Left ventricle myocardium inferior (tissue), 1 donor: ENCODE results near the gene DDN. TPM values are rescaled to one million over a fixed set of nuclear protein-coding genes. Genes with fewer than 3 reads are reported as not detected.

Experiments used
- DNase-seq: peaks from one replicate; pipeline ENCODE4 v3.0.0-alpha.2; 2020
- H3K27ac ChIP-seq: fragments of 200-600 bp; replicated peaks from 2 replicates; pipeline ENCODE4 v1.8.0; 2021
- H3K27me3 ChIP-seq: fragments of 200-600 bp; 2 replicates; pipeline ENCODE4 v1.8.0; 2021; ENCODE audit warnings: low read depth
- H3K36me3 ChIP-seq: fragments of 200-600 bp; 2 replicates; pipeline ENCODE4 v1.8.0; 2021
- H3K4me1 ChIP-seq: fragments of 200-600 bp; 2 replicates; pipeline ENCODE4 v1.8.0; 2021
- H3K4me3 ChIP-seq: fragments of 200-600 bp; 2 replicates; pipeline ENCODE4 v1.8.0; 2021; ENCODE audit warnings: mild to moderate bottlenecking, moderate library complexity
- H3K9me3 ChIP-seq: fragments of 200-600 bp; replicated peaks from 2 replicates; pipeline ENCODE4 v1.8.0; 2021
- CTCF ChIP-seq: fragments of 200-600 bp; IDR thresholded peaks from 2 replicates; pipeline ENCODE4 v1.8.0; 2021; ENCODE audit warnings: antibody characterized with exemption, mild to moderate bottlenecking, borderline replicate concordance
- intact Hi-C: fragments of 100-400 bp; cut with micrococcal nuclease; formaldehyde crosslinking; loops from one replicate; pipeline ENCODE4 v1.11.0; 2022
- total RNA-seq: library from RNA; stranded (reverse); fragmentation: NEBNext Ultra II Directional; extraction: Animal tissue kit (Norgen Biotek cat#: 25700); gene quantifications from one replicate; pipeline ENCODE4 v1.2.1, GENCODE V29; 2021
- donor health status: DM: no; HTN: yes; CAD: no; lungs with severe emphysema.

Gene DDN
- total RNA-seq, 1 donor from 2014 or later, result 1.4 TPM

DNA sequence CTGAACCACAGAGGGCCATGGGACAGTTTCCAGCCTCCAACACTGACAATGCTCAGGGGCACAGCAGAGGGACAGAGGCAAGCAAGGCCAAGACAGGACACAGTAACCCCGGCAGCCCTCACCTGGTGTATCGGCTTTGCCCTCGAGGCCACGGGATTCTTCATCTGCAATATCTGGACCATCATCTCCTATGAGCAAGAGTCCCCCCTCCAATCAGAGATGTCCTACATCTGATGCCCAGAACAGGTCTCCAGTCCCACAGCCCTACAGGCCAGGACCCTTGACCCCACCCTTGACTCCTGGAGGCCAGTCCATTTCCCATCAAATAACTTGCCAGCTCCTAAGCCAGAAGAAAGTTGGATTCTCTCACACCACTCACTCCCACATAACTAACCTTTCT lies 44.1 kb upstream of the DDN start:
- Histone ChIP-seq H3K4me3 (no peak overlapping the region), H3K27me3 (no peaks in the 10 kb centered on the region), H3K27ac (no peak overlapping the region), H3K4me1 (no peaks in the 10 kb centered on the region), H3K36me3 (peaks cover 100% of the 10 kb centered on the region), H3K9me3 (no peaks in the 10 kb centered on the region)
- DNase-seq, result no peak
- TF ChIP-seq CTCF, result no peak
- intact Hi-C loops, result no loop called here

DNA sequence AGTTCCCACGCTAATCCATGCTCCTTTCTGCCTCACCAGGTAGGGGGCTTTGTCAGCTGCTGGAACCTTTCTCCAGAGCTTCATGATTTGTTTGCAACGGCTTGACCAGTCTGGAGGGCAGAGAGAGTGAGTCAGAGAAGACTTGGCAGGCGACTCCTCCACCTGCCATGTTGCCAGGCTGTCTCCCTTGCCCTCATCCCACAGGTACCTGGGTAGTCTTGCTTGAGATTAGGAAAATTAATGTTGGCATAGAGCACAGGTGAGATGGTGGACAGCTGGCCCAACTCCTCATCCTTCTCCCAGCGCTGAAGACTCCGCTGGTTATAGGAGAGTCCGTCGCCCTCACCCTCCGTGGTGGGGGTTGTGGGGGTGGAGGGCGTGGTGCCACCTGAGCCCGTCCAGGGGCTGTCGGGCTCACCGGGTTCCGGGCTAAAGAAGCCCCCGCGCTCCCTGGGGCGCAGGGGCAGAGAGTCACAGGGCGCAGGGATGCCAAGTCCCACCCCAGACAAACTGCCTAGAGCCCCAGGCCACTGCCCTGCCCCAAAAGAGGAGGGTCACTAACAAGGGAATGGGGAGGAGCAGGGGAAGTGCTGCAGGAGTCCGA lies 42.8 kb upstream of the DDN start:
- H3K4me1 ChIP-seq, result peaks cover 9% of the 10 kb centered on the region
- H3K27ac ChIP-seq, result no peak overlapping the region
- H3K27me3 ChIP-seq, result no peaks in the 10 kb centered on the region
- peaks cover 100% of the 10 kb centered on the region for H3K36me3 ChIP-seq
- intact Hi-C loops, result no loop called here
- TF ChIP-seq CTCF, result no peak
- no peaks in the 10 kb centered on the region for H3K9me3 ChIP-seq
- no peak overlapping the region for H3K4me3 ChIP-seq
- no peak for DNase-seq

- Histone ChIP-seq H3K4me1 (peaks cover 14% of the 10 kb centered on the region), H3K4me3 (no peak overlapping the region), H3K36me3 (peaks cover 99% of the 10 kb centered on the region), H3K27me3 (no peaks in the 10 kb centered on the region), H3K9me3 (no peaks in the 10 kb centered on the region), H3K27ac (no peak overlapping the region)
- TF ChIP-seq CTCF, result no peak
- no peak for DNase-seq
- intact Hi-C loops, result no loop called here
Observed at GRCh38 chr12:49041036-49041880, 42.1 kb upstream of the DDN start.

DNA sequence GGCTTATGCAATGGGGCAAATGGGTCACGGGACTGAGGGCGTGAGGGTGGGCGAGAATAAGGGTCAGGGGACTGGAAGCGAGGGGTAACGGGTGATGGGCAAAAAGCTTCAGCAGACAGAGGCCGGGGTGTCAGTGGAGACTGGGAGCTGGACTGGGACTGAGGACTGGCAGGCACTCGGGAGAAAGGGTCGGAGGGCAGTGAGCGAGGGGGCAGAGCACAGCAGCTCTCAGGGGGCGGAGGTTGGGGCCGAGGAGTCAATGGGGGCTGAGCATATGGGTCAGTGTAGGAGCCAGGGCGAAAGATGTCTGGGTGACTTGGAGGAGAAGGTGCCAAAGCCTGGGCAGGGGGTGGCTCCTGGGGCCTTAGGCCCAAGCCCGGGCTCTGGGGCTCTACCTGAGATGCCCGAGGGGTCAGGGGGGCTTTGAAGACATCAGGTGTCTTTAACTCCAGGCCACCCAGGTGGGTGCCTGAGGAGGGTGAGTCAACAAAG lies 41.2 kb upstream of the DDN start:
- Histone ChIP-seq H3K27me3 (no peaks in the 10 kb centered on the region), H3K36me3 (peaks cover 98% of the 10 kb centered on the region), H3K4me3 (no peak overlapping the region), H3K4me1 (peaks cover 14% of the 10 kb centered on the region), H3K9me3 (no peaks in the 10 kb centered on the region), H3K27ac (no peak overlapping the region)
- intact Hi-C loops, result no loop called here
- no peak for DNase-seq
- TF ChIP-seq CTCF, result no peak

DNA sequence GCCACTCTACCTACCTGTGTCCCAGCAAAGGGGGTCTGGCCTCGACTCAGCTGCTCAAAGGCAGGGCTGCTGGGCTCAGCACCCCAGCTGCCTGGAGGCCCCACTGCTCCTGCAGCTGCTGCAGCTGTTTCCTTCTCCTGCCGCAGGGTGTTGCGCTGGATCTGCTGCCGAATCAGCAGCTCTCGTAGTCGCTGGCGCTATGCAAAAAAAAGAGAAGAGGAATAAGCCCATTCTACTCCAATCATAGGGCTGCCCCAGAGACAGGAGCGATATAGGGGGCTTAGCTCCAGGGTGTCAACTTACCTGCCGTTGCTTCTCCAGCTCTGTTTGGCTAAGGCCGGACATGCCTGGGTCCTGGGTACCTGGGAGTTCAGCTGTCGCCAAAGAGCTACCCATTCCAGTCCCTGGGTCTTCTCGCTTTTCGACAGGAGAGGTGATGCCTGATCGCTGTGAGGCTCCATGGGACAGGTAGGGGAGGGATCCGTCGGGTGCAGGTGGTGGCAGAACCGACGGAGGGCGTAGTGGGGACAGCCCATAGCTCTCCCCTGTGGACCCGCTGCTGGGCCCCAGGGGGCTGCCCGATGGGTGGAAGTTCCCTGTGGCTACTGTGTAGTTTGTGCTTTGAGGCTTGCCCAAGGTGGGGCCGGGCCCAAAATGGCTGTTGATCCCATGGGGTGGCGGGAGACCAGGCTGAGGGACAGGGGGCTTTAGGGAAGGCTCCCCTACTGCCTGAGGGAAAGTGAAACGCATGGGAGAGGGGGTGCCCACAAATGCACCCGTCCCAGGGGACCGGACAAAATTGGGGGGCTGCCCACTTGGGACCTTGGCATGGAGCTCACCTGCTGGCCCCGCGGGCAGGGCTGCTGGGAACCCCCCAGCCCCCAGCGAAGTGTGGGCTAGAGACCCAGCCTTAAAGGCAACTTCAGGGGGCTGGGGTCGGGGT lies 40.5 kb upstream of the DDN start:
- intact Hi-C loops, result no loop called here
- no peak overlapping the region for H3K27ac ChIP-seq
- DNase-seq, result no peak
- no peak overlapping the region for H3K4me3 ChIP-seq
- H3K27me3 ChIP-seq, result no peaks in the 10 kb centered on the region
- no peaks in the 10 kb centered on the region for H3K9me3 ChIP-seq
- H3K36me3 ChIP-seq, result peaks cover 98% of the 10 kb centered on the region
- TF ChIP-seq CTCF, result no peak
- H3K4me1 ChIP-seq, result peaks cover 14% of the 10 kb centered on the region
